SH-SY5Y (cell line): Measurements from ENCODE around the gene LRP4.

Experiments
- GATA2 ChIP-seq: IDR thresholded peaks from 2 replicates; pipeline ENCODE4 v1.6.1; 2011; ENCODE audit warnings: mild to moderate bottlenecking, low read depth, low read length
- GATA3 ChIP-seq: IDR thresholded peaks from 2 replicates; pipeline ENCODE4 v1.6.1; 2011; ENCODE audit warnings: low read depth, mild to moderate bottlenecking, low read length, moderate library complexity

GRCh38 chr11:46857666-46858065, 60.7 kb downstream of the LRP4 start:
- TF ChIP-seq GATA2 (no peak), GATA3 (no peak)
